Calu3 (cell line): ENCODE results near the gene PDLIM5. TPM values are rescaled to one million over a fixed set of nuclear protein-coding genes. Genes with fewer than 3 reads are reported as not detected.
"Not testable (repeated sequence)": the region's sequence is repeated elsewhere in the genome, so short reads cannot be mapped to it uniquely, and the experiment has no call there.

Experiments
- BruUV-seq: library from RNA; stranded (reverse); fragments of 400-500 nt; replicated peaks from 2 replicates; lab custom pipeline; 2021; lab: Mats Ljungman, UMichigan
- CTCF ChIA-PET: fragments of 300-600 bp; sonication (Branson Sonifier 250); formaldehyde crosslinking; loops from one replicate; lab custom pipeline; 2022; ENCODE audit warnings: antibody characterized with exemption; lab: Charles Lee
- DNase-seq: peaks from one replicate; pipeline ENCODE4 v3.0.0; 2022
- H3K27ac Mint-ChIP-seq: one replicate; pipeline ENCODE4 v1.8.0; 2022; ENCODE audit warnings: mixed read lengths; ENCODE audit not compliant: unreplicated experiment
- H3K27me3 Mint-ChIP-seq: one replicate; pipeline ENCODE4 v1.8.0; 2022; ENCODE audit warnings: mixed read lengths; ENCODE audit not compliant: unreplicated experiment
- H3K36me3 Mint-ChIP-seq: one replicate; pipeline ENCODE4 v1.8.0; 2022; ENCODE audit warnings: mild to moderate bottlenecking, moderate library complexity, mixed read lengths; ENCODE audit not compliant: insufficient read depth, unreplicated experiment
- H3K4me1 Mint-ChIP-seq: one replicate; pipeline ENCODE4 v1.8.0; 2022; ENCODE audit warnings: mild to moderate bottlenecking, low read depth, mixed read lengths; ENCODE audit not compliant: unreplicated experiment
- H3K4me3 Mint-ChIP-seq: one replicate; pipeline ENCODE4 v1.8.0; 2022; ENCODE audit warnings: mild to moderate bottlenecking, low read depth, moderate library complexity, mixed read lengths; ENCODE audit not compliant: unreplicated experiment
- H3K9me3 Mint-ChIP-seq: one replicate; pipeline ENCODE4 v1.8.0; 2022; ENCODE audit warnings: low read depth, mixed read lengths; ENCODE audit not compliant: unreplicated experiment
- CTCF ChIP-seq: fragments of 200-600 bp; IDR thresholded peaks from one replicate; pipeline ENCODE4 v1.8.0; 2022; ENCODE audit warnings: antibody characterized with exemption; ENCODE audit not compliant: unreplicated experiment
- intact Hi-C: fragments of 100-400 bp; cut with micrococcal nuclease; formaldehyde crosslinking; loops from one replicate; pipeline ENCODE4 v1.10.0; 2022; ENCODE audit not compliant: unreplicated experiment
- total RNA-seq: library from RNA; stranded (reverse); gene quantifications from 2 replicates; pipeline ENCODE4 v1.2.3, GENCODE V29; 2022

The PDLIM5 gene
- total RNA-seq, 1 experiment from 2014 or later, result 122 TPM

GRCh38 chr4:94508806-94509205 is 57.1 kb downstream of the PDLIM5 start:
- intact Hi-C loops, result no loop called here
- Mint-ChIP-seq H3K4me3 (no peak overlapping the region), H3K27ac (no peak overlapping the region), H3K36me3 (peaks cover 9% of the 10 kb centered on the region), H3K4me1 (peaks cover 39% of the 10 kb centered on the region), H3K27me3 (no peaks in the 10 kb centered on the region), H3K9me3 (no peaks in the 10 kb centered on the region)
- DNase-seq, result no peak
- no peak for TF ChIP-seq CTCF
- BruUV-seq, result no TSS peak
- CTCF ChIA-PET, result no interaction called here

GRCh38 chr4:94511591-94511990 is 59.8 kb downstream of the PDLIM5 start:
- H3K9me3 Mint-ChIP-seq, result no peaks in the 10 kb centered on the region
- H3K4me3 Mint-ChIP-seq, result no peak overlapping the region
- TF ChIP-seq CTCF, result no peak
- no peak for DNase-seq
- no peaks in the 10 kb centered on the region for H3K27me3 Mint-ChIP-seq
- no TSS peak for BruUV-seq
- intact Hi-C loops, result no loop called here
- no peak overlapping the region for H3K27ac Mint-ChIP-seq
- CTCF ChIA-PET, result no interaction called here
- H3K4me1 Mint-ChIP-seq, result peaks cover 46% of the 10 kb centered on the region
- H3K36me3 Mint-ChIP-seq, result peaks cover 9% of the 10 kb centered on the region

- H3K27ac Mint-ChIP-seq, DNase-seq, H3K4me3 Mint-ChIP-seq, H3K9me3 Mint-ChIP-seq, H3K36me3 Mint-ChIP-seq, BruUV-seq, intact Hi-C loops, CTCF ChIA-PET, H3K27me3 Mint-ChIP-seq: not testable (repeated sequence)
- peaks cover 37% of the 10 kb centered on the region for H3K4me1 Mint-ChIP-seq
Observed at GRCh38 chr4:94513532-94513931, 61.8 kb downstream of the PDLIM5 start.

GRCh38 chr4:94515365-94515764 is 63.6 kb downstream of the PDLIM5 start:
- Mint-ChIP-seq H3K36me3 (peaks cover 9% of the 10 kb centered on the region), H3K27me3 (no peaks in the 10 kb centered on the region), H3K27ac (no peak overlapping the region), H3K4me3 (no peak overlapping the region), H3K9me3 (no peaks in the 10 kb centered on the region), H3K4me1 (peaks cover 21% of the 10 kb centered on the region)
- intact Hi-C loops, result no loop called here
- CTCF ChIA-PET, result no interaction called here
- BruUV-seq, result no TSS peak
- DNase-seq, result no peak
- no peak for TF ChIP-seq CTCF

- Mint-ChIP-seq H3K4me3 (no peak overlapping the region), H3K4me1 (peaks cover 25% of the 10 kb centered on the region), H3K36me3 (peaks cover 9% of the 10 kb centered on the region), H3K27me3 (no peaks in the 10 kb centered on the region), H3K27ac (no peak overlapping the region), H3K9me3 (no peaks in the 10 kb centered on the region)
- intact Hi-C loops, result no loop called here
- BruUV-seq, result no TSS peak
- TF ChIP-seq CTCF, result no peak
- CTCF ChIA-PET, result no interaction called here
- no peak for DNase-seq
Observed at GRCh38 chr4:94516067-94516466, 64.3 kb downstream of the PDLIM5 start.
